Stimulated activated CD8-positive, alpha-beta memory T cell treated with anti-CD3 and anti-CD28 coated beads, Interleukin-2, amount 100 ng/mL, for 48 hours (primary cell): Measurements from ENCODE around the gene IL2RA.
A peak's percentile ranks its signal among the peaks of the same experiment; 100 is the strongest.
"Not testable (repeated sequence)": the region's sequence is repeated elsewhere in the genome, so short reads cannot be mapped to it uniquely, and the experiment has no call there.

Experiments used
- DNase-seq, 2 donors: peaks; one replicate each; pipeline ENCODE4 v3.0.0-alpha.2; 2020; ENCODE audit warnings: low read depth in 2 of 2

The IL2RA gene

GRCh38 chr10:6062101-6062771, at the start of gene IL2RA:
TSS of gene IL2RA (minus strand) at chr10:6062367. CDS start at chr10:6062151, 216 bp downstream.
- DNase-seq = peak in 1 of 2 donors; percentile 64

GRCh38 chr10:6110136-6110535, 48.0 kb upstream of the IL2RA start:
- DNase-seq = no peak

DNA sequence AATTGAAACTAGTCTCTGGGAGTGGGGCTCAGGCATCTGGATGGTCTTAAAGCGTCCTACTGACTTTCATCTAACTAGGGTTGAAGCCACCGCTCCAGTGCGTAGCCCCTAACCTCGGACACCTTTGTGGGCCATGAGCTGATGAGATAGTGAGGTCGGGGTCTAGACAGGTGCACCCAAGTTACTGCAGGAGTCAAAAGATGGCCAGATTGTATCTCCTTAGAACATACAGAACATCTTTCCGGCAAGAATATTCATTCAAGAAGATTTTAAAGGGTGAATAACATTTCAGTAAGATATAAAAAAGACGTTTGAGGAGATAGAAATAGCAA, 47.2 kb upstream of the IL2RA start:
- DNase-seq = no peak

DNA sequence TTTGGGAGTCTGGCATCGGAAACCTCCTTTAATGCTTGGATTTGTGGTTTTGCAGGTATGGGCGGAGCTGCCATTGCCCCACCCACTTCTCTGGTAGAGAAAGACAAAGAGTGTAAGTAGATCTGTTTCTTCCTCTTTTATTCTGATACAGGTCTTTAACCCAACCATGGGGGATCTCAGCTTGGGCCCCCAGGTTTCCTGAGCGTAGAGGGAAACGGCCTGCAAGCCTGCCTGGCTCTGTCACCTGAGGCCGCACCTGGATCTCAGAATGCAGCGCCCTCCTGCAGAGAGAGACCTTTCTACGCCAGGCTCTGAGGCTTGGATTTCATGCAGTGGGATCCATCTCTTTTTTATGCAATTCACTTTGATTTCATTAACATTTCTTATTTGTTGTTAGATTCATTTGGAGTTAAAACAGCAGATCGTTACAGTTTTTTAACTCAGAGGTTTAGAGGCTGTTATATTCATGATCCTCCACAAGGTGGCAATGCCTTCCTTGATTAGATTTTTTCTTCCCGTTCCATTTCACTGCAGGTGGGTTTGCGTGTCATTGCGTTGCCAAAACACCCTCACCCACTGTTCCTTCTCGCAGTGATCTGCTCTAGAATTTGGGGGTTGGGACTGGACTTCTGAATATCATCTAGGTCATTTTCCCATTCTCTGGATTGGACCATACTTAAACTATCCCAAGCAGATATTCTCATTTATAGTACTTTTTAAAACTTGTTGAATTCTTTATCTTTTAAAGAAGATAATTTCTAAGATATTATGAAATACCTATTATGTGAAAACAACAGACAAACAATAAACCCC, 46.7 kb upstream of the IL2RA start:
- DNase-seq = no peak

- no peak for DNase-seq
These were observed 45.9 kb upstream of the IL2RA start for GRCh38 chr10:6108072-6108471.

DNA sequence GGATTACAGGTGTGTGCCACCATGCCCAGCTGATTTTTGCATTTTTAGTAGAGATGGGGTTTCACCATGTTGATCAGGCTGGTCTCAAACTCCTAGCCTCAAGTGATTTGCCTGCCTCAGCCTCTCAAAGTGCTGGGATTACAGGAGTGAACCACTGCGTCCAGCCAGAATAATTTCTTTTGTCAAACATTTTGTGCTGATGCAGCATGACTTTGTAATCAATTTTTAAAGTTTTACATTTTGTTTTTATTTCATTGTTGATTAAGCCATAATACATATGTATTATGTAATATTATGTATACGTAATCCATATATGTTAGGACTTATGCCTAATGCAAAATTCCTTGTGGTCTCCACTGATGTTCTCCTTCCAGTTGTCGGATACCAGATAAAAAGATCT, 45.4 kb upstream of the IL2RA start:
- DNase-seq = not testable (repeated sequence)

GRCh38 chr10:6103591-6103990, 41.4 kb upstream of the IL2RA start:
- no peak for DNase-seq

GRCh38 chr10:6102128-6102527, 40.0 kb upstream of the IL2RA start:
- DNase-seq = no peak

DNA sequence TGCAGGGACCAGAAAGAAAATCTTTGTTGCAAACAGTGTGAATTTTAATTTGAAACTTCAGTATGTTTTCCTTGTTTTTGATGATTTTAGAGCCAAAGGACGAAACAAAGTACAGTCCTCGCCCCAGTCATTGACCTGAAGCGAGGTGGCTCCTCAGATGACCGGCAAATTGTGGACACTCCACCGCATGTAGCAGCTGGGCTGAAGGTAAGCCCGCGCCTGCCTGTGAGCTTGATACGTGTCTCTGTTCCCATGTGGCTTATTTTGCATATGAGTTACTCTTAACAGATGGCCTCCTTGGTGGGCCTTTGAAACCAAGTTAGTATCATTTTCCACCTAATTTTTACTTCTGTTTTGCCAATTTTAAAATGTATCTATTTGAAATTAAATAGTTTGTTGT, 39.0 kb upstream of the IL2RA start:
- DNase-seq = no peak

- no peak for DNase-seq
These were observed 38.2 kb upstream of the IL2RA start for GRCh38 chr10:6100370-6100769.

DNA sequence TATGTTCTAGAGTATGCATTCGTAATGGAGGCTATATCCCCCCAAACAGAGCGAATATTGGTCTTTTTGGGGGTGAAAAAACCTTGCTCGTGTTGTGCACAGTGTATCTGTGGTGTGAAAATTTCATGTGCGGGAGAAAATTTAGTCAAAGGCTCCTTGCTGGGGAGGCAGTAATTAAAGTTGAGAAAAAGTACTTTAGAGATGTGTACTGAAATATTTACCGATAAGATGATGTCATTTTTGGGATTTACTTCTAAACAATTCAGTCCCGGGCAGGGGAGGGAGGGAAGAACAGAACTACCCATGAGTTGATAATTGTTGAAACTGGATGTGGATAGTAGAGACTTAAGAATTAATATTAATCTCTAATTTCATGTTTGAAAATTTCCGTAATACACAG, 36.0 kb upstream of the IL2RA start:
- DNase-seq = no peak

DNA sequence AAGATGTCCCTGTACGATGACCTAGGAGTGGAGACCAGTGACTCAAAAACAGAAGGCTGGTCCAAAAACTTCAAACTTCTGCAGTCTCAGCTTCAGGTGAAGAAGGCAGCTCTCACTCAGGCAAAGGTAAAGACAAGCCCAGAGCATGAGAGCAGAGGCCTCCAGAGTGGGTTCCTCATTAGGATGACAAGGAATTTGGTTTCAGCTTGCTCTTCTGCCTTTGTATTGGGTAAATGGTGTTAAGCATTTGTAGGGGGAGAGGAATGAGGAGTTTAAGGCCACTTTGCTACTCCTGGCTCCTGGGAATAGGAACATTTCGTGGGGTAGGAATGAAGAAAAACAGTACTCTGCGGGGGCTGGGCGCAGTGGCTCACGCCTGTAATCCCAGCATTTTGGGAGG, 34.9 kb upstream of the IL2RA start:
- no peak for DNase-seq

DNA sequence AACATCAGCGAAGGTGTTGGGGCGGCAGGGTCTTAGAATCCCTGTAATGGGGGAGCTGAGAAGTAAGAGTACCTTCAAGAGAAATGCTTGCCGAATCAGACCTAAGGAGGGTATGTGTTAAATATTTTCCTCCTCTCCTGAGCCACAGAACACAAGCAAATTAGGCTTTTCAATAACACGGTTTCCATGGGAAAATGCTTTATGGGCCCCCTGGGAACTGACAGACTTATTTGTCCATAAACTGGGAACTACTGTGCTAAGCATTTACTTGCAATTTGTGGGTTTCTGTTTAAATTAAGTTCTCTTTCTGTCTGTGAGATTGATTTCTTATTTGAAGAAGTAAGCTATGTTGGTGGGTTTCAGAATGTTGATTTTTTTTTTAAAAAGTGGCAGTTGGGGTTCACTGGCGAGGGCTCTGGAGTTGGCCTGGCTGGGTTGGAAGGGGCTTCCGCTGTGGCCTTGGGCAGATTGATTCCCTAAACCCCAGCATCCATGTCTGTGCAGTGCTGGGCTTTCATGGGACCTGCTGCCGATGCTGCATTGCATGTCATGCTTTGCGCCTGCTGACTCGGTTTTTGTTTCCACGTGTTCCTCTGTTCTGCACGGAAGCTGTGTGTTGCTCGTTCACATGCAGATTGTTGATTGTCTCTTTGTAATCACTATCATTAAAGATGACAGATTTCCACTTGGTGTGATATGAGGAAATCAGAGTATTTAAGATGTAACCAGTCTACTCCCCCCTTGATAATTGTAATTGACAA, 33.8 kb upstream of the IL2RA start:
- DNase-seq = no peak

DNA sequence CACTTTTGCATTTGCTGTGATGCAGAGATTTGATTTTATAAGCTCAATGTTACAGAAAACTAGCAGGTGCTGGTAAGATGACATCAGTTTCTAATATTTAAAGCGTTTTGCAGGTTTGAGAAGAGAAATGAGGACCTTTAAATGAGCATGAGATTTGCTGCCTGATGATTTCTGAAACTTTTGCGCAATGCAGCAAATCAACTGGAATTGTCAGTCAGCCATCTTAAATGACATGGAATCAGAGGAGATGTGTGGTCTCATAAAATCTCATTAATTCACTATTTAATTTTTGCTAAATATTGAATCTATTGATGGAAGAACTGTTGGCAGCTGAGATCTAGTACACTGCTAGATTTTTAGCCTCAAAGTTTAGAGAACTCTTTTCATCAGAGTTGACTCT, 30.6 kb upstream of the IL2RA start:
- no peak for DNase-seq

DNA sequence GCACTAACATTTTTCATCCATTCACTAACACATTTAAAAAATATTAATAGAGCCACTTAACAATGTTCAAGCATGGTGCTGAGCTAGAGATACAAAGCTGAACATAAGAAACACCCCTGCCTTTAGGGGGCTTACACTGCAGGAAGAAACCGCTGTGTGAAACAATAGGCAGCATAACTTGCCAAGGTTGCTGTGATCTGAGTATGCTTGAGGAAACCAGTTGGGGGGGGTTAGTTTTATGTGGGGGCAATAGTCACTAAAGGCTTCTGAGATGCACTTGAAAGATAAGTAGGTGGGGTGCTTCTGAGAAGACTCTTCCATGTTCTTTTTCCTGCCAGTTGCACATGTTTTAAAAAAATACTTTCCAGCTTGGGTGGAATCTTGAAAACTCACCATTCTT, 29.5 kb upstream of the IL2RA start:
- DNase-seq = no peak

- DNase-seq = no peak
These were observed 27.4 kb upstream of the IL2RA start for GRCh38 chr10:6089334-6090219.

- DNase-seq = peak; percentile 94 to 97
These were observed 26.7 kb upstream of the IL2RA start, which contains the start of gene RBM17 for GRCh38 chr10:6088721-6089333. TSS of gene RBM17 (plus strand) at chr10:6089034. CDS start at chr10:6097066, 8,032 bp downstream.

DNA sequence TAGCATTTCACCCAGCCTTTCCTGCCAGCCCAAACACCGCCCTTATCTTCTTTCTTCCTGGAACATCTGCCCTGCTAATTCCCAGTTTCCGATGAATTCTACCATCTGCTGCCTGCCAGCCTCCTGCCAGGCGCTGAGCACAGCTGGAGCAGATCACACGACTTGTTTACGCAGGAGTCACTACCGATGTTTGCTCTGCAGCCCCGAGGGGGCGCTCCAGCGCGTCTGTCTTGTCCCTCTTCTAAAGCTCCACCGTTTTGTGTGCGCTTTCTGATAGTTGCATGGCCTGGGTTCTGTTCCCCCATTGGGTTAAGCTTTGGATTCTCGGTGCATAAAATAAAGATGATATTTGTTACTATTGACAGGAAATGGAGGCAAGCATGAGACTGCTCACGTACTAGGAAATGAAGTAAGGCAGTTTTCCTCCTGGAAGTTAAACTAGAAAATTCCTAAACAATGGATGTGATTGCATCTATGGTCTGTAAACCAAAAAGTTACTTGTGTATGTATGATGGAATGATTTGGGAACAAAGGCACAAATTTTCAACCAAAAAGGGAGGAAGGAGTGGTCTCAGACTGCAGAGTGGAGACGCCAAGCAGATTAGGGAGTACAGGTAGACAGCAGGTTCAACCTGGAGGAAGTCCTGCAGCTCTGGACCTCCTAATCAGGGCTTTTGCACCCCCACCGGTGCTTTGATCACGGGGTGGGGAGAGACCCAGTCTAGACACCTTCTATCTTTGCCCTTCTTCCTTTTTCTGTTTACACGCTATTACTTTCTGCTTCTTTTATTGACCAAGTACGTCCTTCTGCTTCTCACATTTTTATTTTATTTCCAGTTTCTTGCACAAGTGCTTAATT, 24.4 kb upstream of the IL2RA start:
- DNase-seq = peak; percentile 84 to 86

GRCh38 chr10:6083523-6084475, 21.6 kb upstream of the IL2RA start:
- peak in 1 of 2 donors; percentile 52 for DNase-seq
